Neural crest cell (in vitro differentiated cells): ENCODE measurements around the gene SALL2. TPM values are rescaled to one million over a fixed set of nuclear protein-coding genes. Genes with fewer than 3 reads are reported as not detected.
A peak's percentile ranks its signal among the peaks of the same experiment; 100 is the strongest.

Source experiments
- DNase-seq: peaks from one replicate; pipeline ENCODE4 v3.0.0; 2021; ENCODE audit warnings: low read depth, mixed read lengths, low spot score
- H3K27ac Mint-ChIP-seq: one replicate; pipeline ENCODE4 v1.8.0; 2021; ENCODE audit warnings: mild to moderate bottlenecking, mixed read lengths; ENCODE audit not compliant: unreplicated experiment
- H3K27me3 Mint-ChIP-seq: 2 replicates; pipeline ENCODE4 v1.8.0; 2021; ENCODE audit warnings: low read depth, mild to moderate bottlenecking, mixed read lengths
- H3K36me3 Mint-ChIP-seq: 2 replicates; pipeline ENCODE4 v1.8.0; 2021; ENCODE audit warnings: low read depth, mild to moderate bottlenecking, mixed read lengths
- H3K4me1 Mint-ChIP-seq: 2 replicates; pipeline ENCODE4 v1.8.0; 2021; ENCODE audit warnings: mixed read lengths
- H3K4me3 Mint-ChIP-seq: one replicate; pipeline ENCODE4 v1.8.0; 2021; ENCODE audit warnings: mild to moderate bottlenecking, mixed read lengths
- H3K9me3 Mint-ChIP-seq: 2 replicates; pipeline ENCODE4 v1.8.0; 2021; ENCODE audit warnings: mixed read lengths
- total RNA-seq: library from RNA; stranded (reverse); gene quantifications from 2 replicates; pipeline ENCODE4 v1.2.1, GENCODE V29; 2021
- TF ChIP-seq, protein P1 (sequence below): fragments of 200-600 bp; sonication (generic); conservative IDR thresholded peaks from 2 replicates; pipeline ENCODE4 v1.5.0; 2021; ENCODE audit warnings: antibody characterized with exemption, mild to moderate bottlenecking

Gene SALL2
- total RNA-seq, 1 donor from 2014 or later, result 164 TPM

DNA sequence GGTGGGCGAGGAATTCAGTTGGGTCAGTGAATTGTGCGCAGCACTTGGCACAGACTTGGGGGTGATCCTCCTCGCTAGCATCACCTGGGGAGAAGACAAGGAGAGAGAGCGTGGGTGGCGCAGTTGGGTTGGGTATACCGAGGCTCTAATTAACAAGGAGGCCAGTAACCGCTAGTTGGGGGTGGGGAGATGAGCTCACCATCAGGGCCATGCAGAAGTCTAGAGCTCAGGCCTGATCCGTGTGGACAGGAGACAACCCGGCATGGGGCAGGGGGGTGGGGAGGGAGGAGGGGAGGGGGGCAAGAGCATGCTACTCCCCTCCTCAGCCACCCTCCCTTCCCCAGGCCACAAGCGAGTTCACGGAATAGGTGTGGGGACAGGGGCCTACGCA, 580 bp downstream of the SALL2 start:
- no peaks in the 10 kb centered on the region for H3K9me3 Mint-ChIP-seq
- no peak for DNase-seq
- peaks cover 71% of the 10 kb centered on the region for H3K4me1 Mint-ChIP-seq
- H3K27ac Mint-ChIP-seq, result peak overlapping the region; percentile 81
- H3K4me3 Mint-ChIP-seq, result peak overlapping the region; percentile 93
- TF ChIP-seq, protein P1, sequence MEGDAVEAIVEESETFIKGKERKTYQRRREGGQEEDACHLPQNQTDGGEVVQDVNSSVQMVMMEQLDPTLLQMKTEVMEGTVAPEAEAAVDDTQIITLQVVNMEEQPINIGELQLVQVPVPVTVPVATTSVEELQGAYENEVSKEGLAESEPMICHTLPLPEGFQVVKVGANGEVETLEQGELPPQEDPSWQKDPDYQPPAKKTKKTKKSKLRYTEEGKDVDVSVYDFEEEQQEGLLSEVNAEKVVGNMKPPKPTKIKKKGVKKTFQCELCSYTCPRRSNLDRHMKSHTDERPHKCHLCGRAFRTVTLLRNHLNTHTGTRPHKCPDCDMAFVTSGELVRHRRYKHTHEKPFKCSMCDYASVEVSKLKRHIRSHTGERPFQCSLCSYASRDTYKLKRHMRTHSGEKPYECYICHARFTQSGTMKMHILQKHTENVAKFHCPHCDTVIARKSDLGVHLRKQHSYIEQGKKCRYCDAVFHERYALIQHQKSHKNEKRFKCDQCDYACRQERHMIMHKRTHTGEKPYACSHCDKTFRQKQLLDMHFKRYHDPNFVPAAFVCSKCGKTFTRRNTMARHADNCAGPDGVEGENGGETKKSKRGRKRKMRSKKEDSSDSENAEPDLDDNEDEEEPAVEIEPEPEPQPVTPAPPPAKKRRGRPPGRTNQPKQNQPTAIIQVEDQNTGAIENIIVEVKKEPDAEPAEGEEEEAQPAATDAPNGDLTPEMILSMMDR, result no peak
- H3K36me3 Mint-ChIP-seq, result peaks cover 33% of the 10 kb centered on the region
- H3K27me3 Mint-ChIP-seq, result no peaks in the 10 kb centered on the region

DNA sequence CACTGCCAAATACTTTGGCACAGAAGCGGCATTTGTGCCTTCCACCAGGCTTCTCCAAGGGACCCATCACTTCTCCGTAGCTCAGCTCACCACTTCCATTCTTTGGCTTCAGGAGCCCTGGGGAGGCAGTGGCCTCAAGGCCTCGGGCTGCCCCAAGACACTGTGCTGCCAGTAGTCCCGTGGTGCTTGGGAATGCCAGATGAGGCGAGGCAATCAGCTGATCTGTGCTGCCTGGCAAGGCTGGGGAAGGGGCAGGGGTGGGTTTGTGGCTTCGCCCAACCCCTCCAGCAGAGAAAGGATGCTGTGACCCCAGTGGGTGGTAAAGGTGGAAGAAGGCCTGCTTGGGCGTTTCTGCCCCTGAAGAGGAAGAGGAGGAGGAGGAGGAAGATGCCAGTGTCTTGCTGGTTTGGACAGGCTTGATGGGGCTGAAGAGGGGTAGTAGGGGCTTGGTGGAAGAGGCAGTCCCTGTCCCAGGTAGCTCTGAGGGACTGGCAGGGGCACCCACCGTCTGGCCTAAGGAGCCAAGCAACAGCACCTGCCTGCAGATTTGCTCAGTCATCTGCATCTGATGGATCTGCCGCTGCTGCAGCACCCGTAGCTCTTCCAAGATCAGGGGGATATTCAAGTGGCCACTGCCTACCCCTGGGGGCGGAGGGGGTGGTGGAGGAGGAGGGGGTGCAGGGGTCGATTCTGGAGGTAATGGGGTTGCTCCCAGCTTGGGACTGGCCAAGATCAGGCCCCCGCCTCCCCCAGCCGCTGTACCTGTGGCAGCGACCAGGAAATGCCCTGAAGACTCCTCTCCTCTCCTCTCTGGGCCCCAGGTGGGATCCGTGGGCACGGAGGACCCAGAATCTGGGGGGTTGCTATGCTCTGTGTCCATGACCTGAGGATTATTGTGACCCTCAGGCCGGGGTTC, 1.3 kb downstream of the SALL2 start:
- H3K4me3 Mint-ChIP-seq, result peak overlapping the region; percentile 93
- H3K9me3 Mint-ChIP-seq, result no peaks in the 10 kb centered on the region
- H3K36me3 Mint-ChIP-seq, result peaks cover 37% of the 10 kb centered on the region
- H3K27ac Mint-ChIP-seq, result peak overlapping the region; percentile 81
- H3K4me1 Mint-ChIP-seq, result peaks cover 76% of the 10 kb centered on the region
- TF ChIP-seq, protein P1, result no peak
- no peaks in the 10 kb centered on the region for H3K27me3 Mint-ChIP-seq
- no peak for DNase-seq

DNA sequence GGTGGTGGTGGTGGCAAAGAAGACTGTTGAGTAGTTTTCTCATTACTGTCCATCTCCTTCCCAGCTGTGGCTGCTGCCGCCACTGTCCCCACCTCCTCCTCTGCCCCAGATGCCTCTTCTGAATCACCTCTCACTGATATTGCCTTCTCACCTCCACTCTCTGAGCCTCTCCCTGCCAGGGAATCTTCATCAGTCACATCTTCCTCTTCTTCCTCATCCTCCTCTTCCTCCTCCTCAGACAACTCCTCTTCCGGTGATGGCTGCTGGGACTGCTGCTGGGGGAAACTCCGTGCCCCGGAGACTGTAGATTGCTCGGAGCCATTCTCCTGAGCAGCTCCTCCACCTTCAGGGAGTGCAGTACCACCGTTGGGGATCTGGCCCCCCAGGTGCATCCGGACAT, 2.9 kb downstream of the SALL2 start:
- Mint-ChIP-seq H3K4me1 (peaks cover 72% of the 10 kb centered on the region), H3K9me3 (no peaks in the 10 kb centered on the region), H3K36me3 (peaks cover 37% of the 10 kb centered on the region), H3K4me3 (peak overlapping the region; percentile 88), H3K27me3 (no peaks in the 10 kb centered on the region), H3K27ac (peak overlapping the region; percentile 62)
- DNase-seq, result no peak
- TF ChIP-seq, protein P1, result no peak

DNA sequence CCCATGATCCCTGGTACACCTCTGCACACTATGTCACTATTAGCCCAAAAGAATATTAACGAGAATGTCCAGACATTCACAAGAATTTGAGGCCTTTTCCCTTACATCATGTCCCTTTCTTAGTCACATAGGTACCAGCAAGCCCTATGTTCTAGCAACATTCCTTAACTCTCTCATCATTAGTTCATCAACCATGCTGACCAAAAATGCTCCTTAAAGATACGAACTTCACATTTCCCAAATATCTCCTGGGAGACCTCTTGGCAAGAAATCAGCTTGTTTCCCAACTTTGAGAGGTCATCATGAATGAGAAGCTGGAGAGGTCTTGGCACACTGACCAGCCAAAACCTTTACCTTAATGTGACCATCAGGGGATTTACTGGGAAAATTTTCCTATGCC, 4.6 kb downstream of the SALL2 start:
- no peak overlapping the region for H3K27ac Mint-ChIP-seq
- no peaks in the 10 kb centered on the region for H3K9me3 Mint-ChIP-seq
- no peak for DNase-seq
- peaks cover 64% of the 10 kb centered on the region for H3K4me1 Mint-ChIP-seq
- H3K36me3 Mint-ChIP-seq, result peaks cover 35% of the 10 kb centered on the region
- H3K4me3 Mint-ChIP-seq, result peak overlapping the region; percentile 49
- H3K27me3 Mint-ChIP-seq, result no peaks in the 10 kb centered on the region
- TF ChIP-seq, protein P1, result no peak

DNA sequence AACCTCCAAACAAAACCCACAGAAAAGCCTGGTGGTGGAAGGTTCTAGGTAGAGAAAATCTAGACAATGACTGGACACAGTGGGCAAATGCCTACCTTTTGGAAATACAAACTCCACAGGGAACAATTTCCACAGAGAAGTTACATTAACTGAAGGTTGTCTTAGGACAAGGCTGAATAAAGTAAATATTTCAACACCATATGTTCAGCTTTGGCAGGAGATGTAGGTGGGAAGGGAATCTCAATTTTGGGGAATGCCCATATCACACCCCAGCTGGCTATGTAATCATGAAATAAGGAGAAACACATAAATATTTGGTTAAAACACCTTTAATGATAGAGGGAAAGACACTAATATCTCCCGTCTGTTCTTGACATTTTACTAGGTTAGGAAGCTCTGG, 5.4 kb downstream of the SALL2 start:
- Mint-ChIP-seq H3K27me3 (no peaks in the 10 kb centered on the region), H3K9me3 (no peaks in the 10 kb centered on the region), H3K27ac (no peak overlapping the region), H3K4me1 (peaks cover 67% of the 10 kb centered on the region), H3K4me3 (peak overlapping the region; percentile 49), H3K36me3 (peaks cover 35% of the 10 kb centered on the region)
- no peak for DNase-seq
- TF ChIP-seq, protein P1, result no peak
